ENCODE results near the gene KRT81. TPM values are rescaled to one million over a fixed set of nuclear protein-coding genes. Genes with fewer than 3 reads are reported as not detected.
"Not testable (repeated sequence)": the region's sequence is repeated elsewhere in the genome, so short reads cannot be mapped to it uniquely, and the experiment has no call there.

KRT81 gene
- total RNA-seq, 1 donor from 2014 or later: not detected

- DNase-seq (ENCODE audit: extremely low read depth, low read depth, low spot score): no peak
Observed at GRCh38 chr12:52278575-52279421, 12.5 kb downstream of the KRT81 start.

DNA sequence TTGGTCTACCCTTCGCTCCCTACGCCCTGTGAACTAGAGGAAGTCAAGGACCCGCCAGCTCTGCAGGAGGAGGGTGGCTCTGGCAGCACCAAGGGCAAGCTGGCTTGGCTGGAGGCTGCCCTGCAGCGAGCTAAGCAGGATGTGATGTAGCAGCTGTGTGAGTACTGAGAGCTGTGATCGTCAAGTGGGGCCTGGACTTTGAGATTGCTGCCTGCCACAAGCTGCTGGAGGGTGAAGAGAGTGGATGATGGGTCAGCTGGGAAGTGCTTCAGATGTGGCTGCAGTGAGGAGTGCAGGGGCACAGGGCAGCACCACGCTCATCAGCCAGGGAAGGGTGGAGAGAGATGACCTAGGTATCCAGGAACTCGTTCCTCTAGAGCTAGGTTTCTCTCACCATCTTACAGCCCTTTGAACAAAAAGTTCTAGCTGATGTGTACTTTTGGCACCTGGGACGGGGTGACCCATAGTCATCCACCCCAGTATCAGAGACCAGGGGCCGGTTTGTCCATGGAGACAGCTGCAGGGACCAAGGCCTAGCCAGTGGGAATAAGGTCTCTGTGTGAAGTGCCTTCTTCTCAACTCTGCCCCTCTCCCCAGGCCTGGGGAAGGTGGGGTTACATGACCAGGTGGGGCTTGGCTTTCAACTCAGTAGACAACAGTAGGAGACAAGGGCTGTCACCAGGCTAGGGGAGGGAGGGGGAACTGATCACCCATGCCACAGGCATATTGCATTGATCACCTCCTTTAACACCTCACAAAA, 13.7 kb downstream of the KRT81 start:
- DNase-seq (ENCODE audit: extremely low read depth, low read depth, low spot score): no peak

DNA sequence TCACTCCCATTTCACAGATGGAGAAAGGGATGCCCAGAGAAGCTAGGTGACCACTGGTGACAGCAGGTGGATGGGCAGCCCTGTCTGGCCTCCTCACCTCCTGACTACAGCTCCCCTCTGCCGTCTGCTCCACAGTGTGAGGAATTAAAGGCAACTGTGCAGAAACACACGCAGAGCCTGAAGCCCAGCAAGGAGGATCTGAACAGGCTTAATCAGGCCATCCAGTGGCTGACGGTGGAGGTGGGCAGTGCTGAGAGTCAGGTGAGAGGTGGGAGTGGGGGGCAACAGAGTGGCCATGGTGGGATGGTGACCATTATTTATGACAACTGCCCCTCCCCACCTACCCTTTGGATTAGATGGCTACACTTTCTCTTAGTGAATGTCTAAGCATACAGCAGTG, 15.6 kb downstream of the KRT81 start:
- no peak for DNase-seq (ENCODE audit: extremely low read depth, low read depth, low spot score)

DNA sequence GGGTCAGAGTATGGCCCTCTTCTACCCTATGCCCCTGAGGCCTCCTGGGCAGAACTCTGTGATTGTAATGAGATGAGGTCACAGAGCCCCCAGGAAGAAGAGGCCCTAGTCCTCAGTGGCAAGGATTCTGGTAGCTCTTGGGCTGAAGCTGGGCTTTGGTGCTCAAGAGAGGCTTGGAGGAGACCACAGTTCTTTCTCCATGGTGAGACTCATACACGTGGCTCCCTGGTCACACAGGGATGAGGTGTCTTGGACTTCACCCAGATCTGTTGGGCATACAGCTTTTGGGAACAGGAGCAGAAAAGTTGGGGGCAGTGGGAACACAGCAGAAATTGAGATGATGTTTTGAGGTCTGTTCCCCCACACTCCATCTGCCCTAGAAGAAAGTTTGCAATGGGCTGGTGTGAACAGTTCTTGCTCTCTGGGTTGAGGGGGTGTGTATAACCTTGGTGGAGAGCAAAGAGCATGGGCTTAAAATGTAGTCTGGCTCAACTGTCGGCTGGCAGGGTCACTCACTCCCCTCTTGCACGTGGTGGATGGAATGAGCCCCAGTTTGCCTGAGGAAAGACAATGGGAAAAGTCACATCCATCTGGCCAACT, 16.7 kb downstream of the KRT81 start, which contains the start of gene KRT86:
KRT86 (plus strand) TSS at position 125 of the 600 bp plus-strand sequence. CDS start 27,272 bp downstream, outside the sequence.
- DNase-seq (ENCODE audit: extremely low read depth, low read depth, low spot score): no peak

- DNase-seq (ENCODE audit: extremely low read depth, low read depth, low spot score): no peak
Observed at GRCh38 chr12:52271158-52271557, 20.2 kb downstream of the KRT81 start.

DNA sequence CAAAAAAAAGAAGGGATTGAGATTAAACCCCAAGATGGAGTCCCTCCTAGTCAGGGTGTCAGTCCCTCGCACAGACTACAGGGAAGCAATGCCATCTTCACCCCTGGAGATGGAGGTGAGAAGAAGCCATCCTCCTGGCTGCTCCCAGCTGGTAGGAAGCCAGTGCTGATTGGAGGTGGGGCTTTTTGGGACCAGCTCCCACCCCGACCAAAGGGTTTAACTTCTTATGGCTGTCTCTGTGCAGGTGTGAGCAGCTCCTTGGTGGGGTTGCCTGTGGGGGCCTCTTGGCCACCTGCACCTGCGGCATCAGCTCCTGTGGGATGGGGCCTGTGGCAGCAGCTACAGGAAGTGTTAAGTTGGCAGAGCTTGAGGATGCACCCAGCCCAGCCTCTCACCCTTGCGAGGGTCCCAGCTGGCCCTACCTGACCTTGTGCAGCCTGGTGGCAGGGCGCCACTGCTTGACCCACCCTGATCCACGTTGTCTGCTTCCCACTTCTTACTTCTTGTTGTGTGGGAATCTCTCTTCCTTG, 20.7 kb downstream of the KRT81 start:
- DNase-seq (ENCODE audit: extremely low read depth, low read depth, low spot score): no peak

DNA sequence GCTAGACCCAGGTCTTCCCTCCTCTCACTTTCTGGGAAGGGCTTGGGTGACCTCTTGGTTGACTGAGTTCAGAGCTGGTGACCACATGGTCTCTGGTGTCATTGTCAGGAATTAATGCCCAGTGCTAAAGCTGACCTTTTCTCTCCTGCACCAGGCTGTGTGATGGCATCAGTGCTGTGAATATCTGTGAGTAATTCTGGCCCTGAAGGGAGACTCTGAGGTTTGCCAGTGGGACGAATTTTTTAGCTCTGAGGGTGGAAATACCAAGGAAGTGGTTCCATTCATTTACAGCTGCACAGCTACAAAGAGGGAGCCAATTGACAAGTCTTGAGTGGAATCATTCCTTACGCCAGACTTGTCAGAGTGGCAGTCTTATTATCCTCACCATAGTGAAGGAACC, 23.1 kb downstream of the KRT81 start:
- DNase-seq (ENCODE audit: extremely low read depth, low read depth, low spot score): no peak

GRCh38 chr12:52267699-52268098, 23.6 kb downstream of the KRT81 start:
- no peak for DNase-seq (ENCODE audit: extremely low read depth, low read depth, low spot score)

- DNase-seq (ENCODE audit: extremely low read depth, low read depth, low spot score): no peak
Observed at GRCh38 chr12:52267266-52267665, 24.1 kb downstream of the KRT81 start.

DNA sequence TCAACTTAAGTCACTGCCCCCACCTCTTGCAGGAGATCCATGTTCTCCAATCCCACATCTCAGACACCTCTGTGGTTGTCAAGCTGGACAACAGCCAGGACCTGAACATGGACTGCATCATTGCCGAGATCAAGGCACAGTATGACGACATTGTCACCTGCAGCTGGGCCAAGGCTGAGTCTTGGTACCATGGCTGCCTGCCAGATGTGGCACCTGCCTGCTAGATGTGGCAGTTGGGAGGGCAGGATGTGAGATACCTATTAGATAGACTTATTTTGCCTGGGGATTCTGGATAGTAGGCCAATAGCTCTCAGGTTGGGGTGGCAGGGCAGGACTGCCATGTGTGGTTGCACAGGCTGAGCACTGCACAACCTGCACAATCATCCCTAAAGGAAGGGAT, 24.8 kb downstream of the KRT81 start:
- DNase-seq (ENCODE audit: extremely low read depth, low read depth, low spot score): no peak

DNA sequence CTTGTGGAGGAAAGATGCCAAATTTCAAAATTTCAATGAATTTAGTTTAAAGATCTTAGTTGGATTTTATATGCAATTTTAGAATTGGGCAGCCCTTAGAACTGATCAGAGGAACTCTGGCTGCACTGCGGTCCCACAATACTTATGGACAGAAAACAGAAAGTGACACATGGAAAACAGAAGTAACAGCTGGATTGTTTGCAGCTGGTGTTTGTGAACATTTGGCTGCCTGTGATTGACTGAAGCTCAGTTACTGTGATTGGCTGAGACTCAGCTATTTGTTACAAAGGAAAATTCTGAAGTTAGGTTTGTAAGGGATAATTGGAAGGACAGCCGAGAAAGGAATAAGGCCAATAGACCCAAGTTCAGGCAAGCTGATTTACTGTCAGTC, 26.9 kb downstream of the KRT81 start:
- no peak for DNase-seq (ENCODE audit: extremely low read depth, low read depth, low spot score)

GRCh38 chr12:52263761-52264434, 27.4 kb downstream of the KRT81 start:
- DNase-seq (ENCODE audit: extremely low read depth, low read depth, low spot score): no peak

- no peak for DNase-seq (ENCODE audit: extremely low read depth, low read depth, low spot score)
Observed at GRCh38 chr12:52262286-52262685, 29.0 kb downstream of the KRT81 start.

GRCh38 chr12:52261208-52261484, 30.2 kb downstream of the KRT81 start:
- DNase-seq (ENCODE audit: extremely low read depth, low read depth, low spot score): no peak

- DNase-seq (ENCODE audit: extremely low read depth, low read depth, low spot score): no peak
Observed at GRCh38 chr12:52260361-52261207, 30.8 kb downstream of the KRT81 start.

GRCh38 chr12:52259657-52260243, 31.6 kb downstream of the KRT81 start:
- no peak for DNase-seq (ENCODE audit: extremely low read depth, low read depth, low spot score)

DNA sequence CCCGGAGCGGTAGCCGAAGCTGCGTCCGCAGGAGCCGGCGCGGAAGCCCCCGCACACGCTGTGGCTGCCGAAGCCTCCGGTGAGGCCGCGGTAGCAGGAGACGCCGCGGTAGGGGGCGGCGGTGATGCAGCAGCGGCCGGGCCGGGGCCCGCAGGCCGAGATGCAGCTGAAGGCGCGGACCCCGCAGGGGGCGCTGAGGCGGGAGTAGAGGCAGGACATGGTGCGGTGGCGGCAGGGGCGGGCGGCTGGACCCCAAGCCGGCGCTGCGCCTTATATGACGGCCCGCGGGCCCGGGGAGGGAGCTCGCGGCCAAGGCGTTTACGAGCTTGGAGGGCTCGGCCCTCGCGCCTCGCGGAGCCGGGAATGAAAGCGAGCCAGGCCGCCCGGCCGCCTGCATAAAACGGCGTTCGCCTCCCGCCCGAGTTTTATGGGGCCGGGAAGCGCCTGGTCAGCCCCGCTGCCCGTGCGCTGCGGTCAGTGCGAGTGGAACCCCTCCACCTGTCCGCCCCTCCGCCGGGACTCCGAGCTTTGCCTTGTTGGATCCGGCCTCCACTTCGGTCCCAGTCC, 32.9 kb downstream of the KRT81 start:
- no peak for DNase-seq (ENCODE audit: extremely low read depth, low read depth, low spot score)

GRCh38 chr12:52257922-52258321, 33.4 kb downstream of the KRT81 start:
- not testable (repeated sequence) for DNase-seq (ENCODE audit: extremely low read depth, low read depth, low spot score)

DNA sequence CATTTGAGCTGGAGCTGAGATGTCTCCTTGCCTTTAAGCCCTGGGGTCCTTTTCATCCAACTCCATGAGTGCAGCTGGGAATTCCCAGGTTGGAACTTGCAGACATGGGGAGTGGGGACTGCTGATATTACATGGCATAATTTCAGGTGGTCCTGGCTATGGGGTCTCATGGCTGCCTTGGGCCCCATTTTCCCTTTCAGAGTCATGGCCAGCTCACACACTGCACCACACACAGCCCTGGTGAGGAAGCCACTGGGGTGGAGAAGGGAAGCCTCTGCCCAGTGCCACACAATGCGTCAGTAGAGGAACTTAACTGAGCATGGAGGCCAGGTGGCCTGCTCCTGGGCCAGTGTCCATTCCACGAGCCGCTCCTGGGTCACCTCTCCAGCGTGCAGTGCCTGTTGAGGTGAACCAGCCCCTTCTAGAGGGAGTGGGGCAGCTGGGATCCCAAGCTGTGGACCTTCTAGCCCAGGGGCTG, 34.2 kb downstream of the KRT81 start:
- no peak for DNase-seq (ENCODE audit: extremely low read depth, low read depth, low spot score)
